H1 (cell line): ENCODE results near the gene TGFBI. TPM values are rescaled to one million over a fixed set of nuclear protein-coding genes. Genes with fewer than 3 reads are reported as not detected.

Source experiments
- CTCF ChIA-PET: fragments of 300-600 bp; sonication (Branson Sonifier 250); formaldehyde crosslinking; loops from one replicate; lab custom pipeline; 2021; ENCODE audit not compliant: partially characterized antibody; lab: Charles Lee
- POLR2A ChIA-PET: fragments of 300-600 bp; sonication (Branson Sonifier 250); formaldehyde crosslinking; loops from one replicate; lab custom pipeline; 2021; ENCODE audit warnings: inconsistent platforms; ENCODE audit not compliant: partially characterized antibody; lab: Charles Lee
- DNase-seq, 2 experiments: peaks; one replicate each; pipeline versions ENCODE4 v3.0.0 to v3.0.0-alpha.2; 2010 to 2022; ENCODE audit warnings: low spot score in 2 of 2, low read depth in 1 of 2, mixed read lengths in 1 of 2
- FAIRE-seq: peaks from 2 replicates; lab custom pipeline; 2011; peaks lifted over from hg19 to GRCh38; lab: Jason Lieb, UNC
- H2AFZ ChIP-seq: 2 replicates; pipeline ENCODE4 v1.8.1; 2012; ENCODE audit warnings: low read length, inconsistent platforms
- H2AK5ac ChIP-seq: 2 replicates; pipeline ENCODE4 v1.6.1; 2013; ENCODE audit warnings: low read depth, low read length
- H2BK120ac ChIP-seq: replicated peaks from 2 replicates; pipeline ENCODE3; 2013; ENCODE audit warnings: low read depth, low read length, inconsistent platforms
- H2BK12ac ChIP-seq: 2 replicates; pipeline ENCODE4 v1.6.1; 2013; ENCODE audit warnings: low read depth, low read length
- H2BK15ac ChIP-seq: 2 replicates; pipeline ENCODE4 v1.6.1; 2013; ENCODE audit warnings: low read length
- H2BK20ac ChIP-seq: 2 replicates; pipeline ENCODE4 v1.6.1; 2013; ENCODE audit warnings: low read length
- H2BK5ac ChIP-seq: 2 replicates; pipeline ENCODE4 v1.6.1; 2013; ENCODE audit warnings: low read depth, low read length
- H3K14ac ChIP-seq: 2 replicates; pipeline ENCODE4 v1.6.1; 2013; ENCODE audit warnings: inconsistent platforms; ENCODE audit not compliant: insufficient read length
- H3K18ac ChIP-seq: 2 replicates; pipeline ENCODE4 v1.6.1; 2013; ENCODE audit warnings: low read length; ENCODE audit errors: extremely low read depth
- H3K23ac ChIP-seq: 2 replicates; pipeline ENCODE4 v1.6.1; 2013; ENCODE audit warnings: inconsistent platforms; ENCODE audit not compliant: insufficient read length
- H3K23me2 ChIP-seq: 2 replicates; pipeline ENCODE4 v1.6.1; 2013; ENCODE audit warnings: low read depth, low read length
- H3K27ac ChIP-seq: 2 replicates; pipeline ENCODE4 v1.6.1; 2011; ENCODE audit warnings: low read depth, low read length, inconsistent platforms
- H3K27me3 ChIP-seq, 4 experiments: replicated peaks in 1 of 4; 1 replicate in 1 of 4; 2 replicates in 3 of 4; pipeline versions ENCODE4 v1.6.1 to v1.8.1; 2011 to 2013; ENCODE audit warnings: low read length in 3 of 4, mild to moderate bottlenecking in 3 of 4, inconsistent platforms in 2 of 4, mixed read lengths in 2 of 4, moderate library complexity in 1 of 4; ENCODE audit not compliant: control insufficient read depth in 3 of 4, insufficient read depth in 3 of 4; ENCODE audit errors: extremely low read depth in 1 of 4
- H3K36me3 ChIP-seq, 4 experiments: 2 replicates each; pipeline versions ENCODE4 v1.6.1 to v1.8.1; 2011 to 2013; ENCODE audit warnings: mild to moderate bottlenecking in 4 of 4, low read length in 3 of 4, moderate library complexity in 2 of 4, control low read depth in 1 of 4, inconsistent platforms in 1 of 4; ENCODE audit not compliant: insufficient read depth in 4 of 4, control insufficient read depth in 2 of 4
- H3K4ac ChIP-seq: replicated peaks from 2 replicates; pipeline ENCODE3; 2013; ENCODE audit warnings: low read length, low read depth, mixed read lengths, inconsistent platforms; ENCODE audit not compliant: insufficient read length
- H3K4me1 ChIP-seq, 4 experiments: replicated peaks in 1 of 4; 1 replicate in 1 of 4; 2 replicates in 3 of 4; pipeline versions ENCODE4 v1.6.1 to v1.8.1; 2011 to 2013; ENCODE audit warnings: low read length in 3 of 4, inconsistent platforms in 2 of 4, mixed read lengths in 1 of 4; ENCODE audit not compliant: insufficient read depth in 4 of 4, control insufficient read depth in 3 of 4
- H3K4me2 ChIP-seq, 2 experiments: 2 replicates each; pipeline versions ENCODE4 v1.6.1 to v1.8.1; 2011 to 2013; ENCODE audit warnings: low read depth in 2 of 2, low read length in 2 of 2, control low read depth in 1 of 2, inconsistent platforms in 1 of 2, mild to moderate bottlenecking in 1 of 2; ENCODE audit not compliant: insufficient read depth in 1 of 2
- H3K4me3 ChIP-seq, 4 experiments: fragments of 200-600, 300-600 bp in 1 of 4; sonication (generic), shearing (Covaris generic), sonication (Bioruptor Twin) in 1 of 4; 2 replicates each; pipeline versions ENCODE4 v1.5.1 to v1.8.1; 2011 to 2016; ENCODE audit warnings: low read length in 4 of 4, low read depth in 3 of 4, control low read depth in 2 of 4, inconsistent platforms in 2 of 4, mild to moderate bottlenecking in 2 of 4, mixed read lengths in 1 of 4, moderate library complexity in 1 of 4; ENCODE audit not compliant: insufficient read depth in 2 of 4; ENCODE audit errors: extremely low read depth in 1 of 4
- H3K56ac ChIP-seq: replicated peaks from 2 replicates; pipeline ENCODE3; 2013; ENCODE audit warnings: low read depth, mild to moderate bottlenecking, mixed read lengths, low read length, inconsistent platforms; ENCODE audit not compliant: insufficient read length
- H3K79me1 ChIP-seq: 2 replicates; pipeline ENCODE4 v1.6.1; 2013; ENCODE audit warnings: low read depth, low read length, control low read depth
- H3K79me2 ChIP-seq, 2 experiments: 2 replicates each; pipeline versions ENCODE4 v1.6.1 to v1.8.1; 2012 to 2013; ENCODE audit warnings: low read length in 2 of 2, mild to moderate bottlenecking in 2 of 2, inconsistent platforms in 1 of 2; ENCODE audit not compliant: insufficient read depth in 2 of 2, control insufficient read depth in 1 of 2
- H3K9ac ChIP-seq, 4 experiments: replicated peaks in 1 of 4; 1 replicate in 1 of 4; 2 replicates in 3 of 4; pipeline versions ENCODE4 v1.6.1 to v1.8.1; 2011 to 2013; ENCODE audit warnings: low read depth in 3 of 4, low read length in 3 of 4, control low read depth in 2 of 4, mild to moderate bottlenecking in 2 of 4, moderate library complexity in 2 of 4, inconsistent platforms in 1 of 4; ENCODE audit errors: extremely low read depth in 1 of 4
- H3K9me3 ChIP-seq, 2 experiments: 2 replicates each; pipeline versions ENCODE4 v1.6.1 to v1.8.1; 2012 to 2013; ENCODE audit warnings: mild to moderate bottlenecking in 2 of 2, moderate library complexity in 2 of 2, control low read depth in 1 of 2, inconsistent platforms in 1 of 2, low read depth in 1 of 2, low read length in 1 of 2, mixed read lengths in 1 of 2; ENCODE audit not compliant: insufficient read depth in 2 of 2
- H4K20me1 ChIP-seq, 2 experiments: replicated peaks in 1 of 2; 2 replicates each; pipeline versions ENCODE3 to v1.8.1; 2011 to 2013; ENCODE audit warnings: inconsistent platforms in 2 of 2, low read length in 2 of 2, mild to moderate bottlenecking in 1 of 2; ENCODE audit not compliant: insufficient read depth in 2 of 2, control insufficient read depth in 1 of 2
- H4K5ac ChIP-seq: 2 replicates; pipeline ENCODE4 v1.6.1; 2013; ENCODE audit warnings: low read length, low read depth, mixed read lengths, inconsistent platforms; ENCODE audit not compliant: insufficient read length
- H4K8ac ChIP-seq: 2 replicates; pipeline ENCODE4 v1.8.0; 2013; ENCODE audit warnings: mild to moderate bottlenecking, moderate library complexity, low read length, inconsistent platforms; ENCODE audit not compliant: insufficient read depth; ENCODE audit errors: extremely low read depth
- H4K91ac ChIP-seq: replicated peaks from 2 replicates; pipeline ENCODE3; 2013; ENCODE audit warnings: low read length, mixed read lengths, inconsistent platforms; ENCODE audit not compliant: insufficient read length
- CHD1 ChIP-seq: IDR thresholded peaks from 2 replicates; pipeline ENCODE4 v1.6.1; 2012; ENCODE audit warnings: low read depth, low read length, improper control_type of control experiment
- SP4 ChIP-seq: IDR thresholded peaks from 2 replicates; pipeline ENCODE4 v1.6.1; 2012; ENCODE audit warnings: low read length, inconsistent platforms
- WGBS, 2 experiments: shearing (Covaris generic) in 1 of 2; methylation state at CpG; one replicate each; pipeline versions ENCODE4 v1.1.6 to v1.1.7; 2013 to 2015; ENCODE audit warnings: low lambda C conversion rate in 2 of 2, mixed read lengths in 2 of 2, inconsistent platforms in 1 of 2, low coverage in 1 of 2, missing lambda C conversion rate in 1 of 2; ENCODE audit not compliant: insufficient replicate concordance in 2 of 2, insufficient coverage in 1 of 2, insufficient read length in 1 of 2; ENCODE audit errors: extremely low coverage in 1 of 2, missing lambda C conversion rate in 1 of 2; 5-methylcytosine and 5-hydroxymethylcytosine counted together
- polyA plus RNA-seq, 7 experiments: library from polyadenylated mRNA; depleted of rRNA in 3 of 7; stranded (reverse) in 5 of 7; unstranded in 2 of 7; fragments of >200 nt in 5 of 7; fragments of 200-250 nt in 2 of 7; gene quantifications; 1 replicate in 5 of 7; 2 replicates in 1 of 7; 4 replicates in 1 of 7; pipeline versions ENCODE4 v1.2.1 to v1.2.3, GENCODE V29; 2011 to 2013; ENCODE audit warnings: missing spikeins in 2 of 7, mixed read lengths in 2 of 7
- total RNA-seq: library from RNA; stranded (reverse); fragmentation: NEBNext Ultra II Directional; extraction: Animal tissue kit (Norgen Biotek cat#: 25700); gene quantifications from 2 replicates; pipeline ENCODE4 v1.2.1, GENCODE V29; 2021

TGFBI gene
- total and polyA plus RNA-seq, 2 of the 8 experiments (the other 6 are each of a cell fraction or from before 2014, with no cell fraction given), result 6.0 to 8.5 TPM

- TF ChIP-seq CHD1 (no peak), SP4 (no peak)
- Histone ChIP-seq H2BK15ac (no peak overlapping the region), H3K27ac (no peak overlapping the region), H3K27me3 (no peaks in the 10 kb centered on the region; a peak in 1 of 7 replicates), H4K20me1 (no peaks in the 10 kb centered on the region), H3K9ac (no peak overlapping the region), H3K79me2 (no peaks in the 10 kb centered on the region), H3K4me1 (peaks cover 0 to 9% (median 2%) of the 10 kb centered on the region in 4 experiments; a peak in 3 of 7 replicates), H2AFZ (no peak overlapping the region), H3K4me3 (no peak overlapping the region), H3K9me3 (no peaks in the 10 kb centered on the region), H4K8ac (no peak overlapping the region), H3K14ac (no peak overlapping the region), H3K36me3 (no peaks in the 10 kb centered on the region), H3K56ac (no peak overlapping the region), H2BK5ac (no peak overlapping the region), H2BK20ac (no peak overlapping the region), H3K79me1 (no peaks in the 10 kb centered on the region), H4K91ac (no peak overlapping the region), H3K18ac (no peak overlapping the region), H2AK5ac (no peak overlapping the region), H4K5ac (no peak overlapping the region), H3K23me2 (no peaks in the 10 kb centered on the region), H3K4ac (no peak overlapping the region), H2BK120ac (no peak overlapping the region), H3K23ac (no peak overlapping the region), H2BK12ac (no peak overlapping the region), H3K4me2 (no peak overlapping the region)
- DNase-seq, result no peak
- no peak for FAIRE-seq
- WGBS, 2 experiments, result 90% methylated on average over 1 of the region's 1 CpG; no CpG with 5 or more reads in 1 of the 2 experiments
- POLR2A ChIA-PET, result no interaction called here
- CTCF ChIA-PET, result interaction anchor here (0.8 to 1.3 kb wide), 2 partner anchors 21 to 28 kb away, joined by 3 read pairs; no protein-coding TSS in a partner anchor
These were observed 74.3 kb downstream of the TGFBI start for GRCh38 chr5:136103118-136103517.
